H9 (cell line): ENCODE data around the gene IGFBP7. TPM values are rescaled to one million over a fixed set of nuclear protein-coding genes. Genes with fewer than 3 reads are reported as not detected.

Experiments
- DNase-seq: peaks from one replicate; pipeline ENCODE4 v3.0.0-alpha.2; 2017
- H2AFZ ChIP-seq: one replicate; pipeline ENCODE4 v1.6.1; 2013; ENCODE audit warnings: mild to moderate bottlenecking, low read length, control low read depth, moderate library complexity
- H2AK5ac ChIP-seq: 2 replicates; pipeline ENCODE4 v1.6.1; 2013; ENCODE audit warnings: low read length, control low read depth, mixed read lengths; ENCODE audit not compliant: insufficient read length
- H2BK120ac ChIP-seq: one replicate; pipeline ENCODE4 v1.6.1; 2013; ENCODE audit warnings: low read depth, mild to moderate bottlenecking, low read length, control low read depth, inconsistent platforms; ENCODE audit not compliant: poor library complexity, severe bottlenecking
- H2BK12ac ChIP-seq: 2 replicates; pipeline ENCODE4 v1.6.1; 2013; ENCODE audit warnings: low read length, control low read depth, mixed read lengths, low read depth; ENCODE audit not compliant: insufficient read length
- H2BK15ac ChIP-seq: 2 replicates; pipeline ENCODE4 v1.6.1; 2013; ENCODE audit warnings: low read depth, low read length, control low read depth
- H2BK20ac ChIP-seq: one replicate; pipeline ENCODE4 v1.6.1; 2013; ENCODE audit warnings: low read depth, mild to moderate bottlenecking, low read length, control low read depth, inconsistent platforms; ENCODE audit not compliant: poor library complexity, severe bottlenecking
- H2BK5ac ChIP-seq: 2 replicates; pipeline ENCODE4 v1.6.1; 2013; ENCODE audit warnings: low read length, control low read depth, mixed read lengths; ENCODE audit not compliant: insufficient read length
- H3K14ac ChIP-seq: 2 replicates; pipeline ENCODE4 v1.6.1; 2013; ENCODE audit warnings: low read length, control low read depth; ENCODE audit not compliant: insufficient read depth
- H3K18ac ChIP-seq: 2 replicates; pipeline ENCODE4 v1.6.1; 2013; ENCODE audit warnings: low read depth, mild to moderate bottlenecking, mixed read lengths, low read length, control low read depth; ENCODE audit not compliant: insufficient read length
- H3K23ac ChIP-seq: 2 replicates; pipeline ENCODE4 v1.6.1; 2013; ENCODE audit warnings: low read length, control low read depth, mixed read lengths, low read depth; ENCODE audit not compliant: insufficient read length
- H3K23me2 ChIP-seq: 2 replicates; pipeline ENCODE4 v1.6.1; 2013; ENCODE audit warnings: low read depth, mild to moderate bottlenecking, mixed read lengths, low read length, control low read depth; ENCODE audit not compliant: insufficient read length, poor library complexity, severe bottlenecking
- H3K27ac ChIP-seq: 2 replicates; pipeline ENCODE4 v1.5.1; 2013; ENCODE audit warnings: low read length, control low read depth, mixed read lengths, low read depth; ENCODE audit not compliant: insufficient read length
- H3K27me3 ChIP-seq: 2 replicates; pipeline ENCODE4 v1.6.1; 2013; ENCODE audit warnings: low read length, control low read depth, inconsistent platforms; ENCODE audit not compliant: insufficient read depth
- H3K4ac ChIP-seq: 2 replicates; pipeline ENCODE4 v1.6.1; 2013; ENCODE audit warnings: low read depth, mild to moderate bottlenecking, control low read depth, inconsistent platforms, low read length, moderate library complexity
- H3K4me1 ChIP-seq: 2 replicates; pipeline ENCODE4 v1.6.1; 2013; ENCODE audit warnings: low read length, control low read depth, inconsistent platforms; ENCODE audit not compliant: insufficient read depth
- H3K4me2 ChIP-seq: 2 replicates; pipeline ENCODE4 v1.6.1; 2013; ENCODE audit warnings: low read length, control low read depth, mixed read lengths; ENCODE audit not compliant: insufficient read length, insufficient read depth
- H3K56ac ChIP-seq: 2 replicates; pipeline ENCODE4 v1.6.1; 2013; ENCODE audit warnings: low read depth, mild to moderate bottlenecking, mixed read lengths, low read length, control low read depth; ENCODE audit not compliant: insufficient read length
- H3K79me1 ChIP-seq: 2 replicates; pipeline ENCODE4 v1.6.1; 2013; ENCODE audit warnings: low read depth, mild to moderate bottlenecking, moderate library complexity, low read length, control low read depth, inconsistent platforms; ENCODE audit not compliant: insufficient read depth, poor library complexity, severe bottlenecking
- H3K79me2 ChIP-seq: 2 replicates; pipeline ENCODE4 v1.6.1; 2013; ENCODE audit warnings: low read length, control low read depth, inconsistent platforms; ENCODE audit not compliant: insufficient read depth
- H3K9ac ChIP-seq: 2 replicates; pipeline ENCODE4 v1.6.1; 2013; ENCODE audit warnings: low read length, control low read depth, mixed read lengths; ENCODE audit not compliant: insufficient read length; ENCODE audit errors: extremely low read depth
- H3K9me3 ChIP-seq: one replicate; pipeline ENCODE4 v1.6.1; 2013; ENCODE audit warnings: low read depth, low read length, inconsistent platforms; ENCODE audit not compliant: control insufficient read depth
- H3T11ph ChIP-seq: one replicate; pipeline ENCODE4 v1.6.1; 2013; ENCODE audit warnings: mild to moderate bottlenecking, low read length, control low read depth, inconsistent platforms
- H4K20me1 ChIP-seq: one replicate; pipeline ENCODE4 v1.6.1; 2013; ENCODE audit not compliant: control insufficient read depth, insufficient read length, insufficient read depth
- H4K5ac ChIP-seq: 2 replicates; pipeline ENCODE4 v1.6.1; 2013; ENCODE audit warnings: low read depth, mild to moderate bottlenecking, mixed read lengths, low read length, control low read depth; ENCODE audit not compliant: insufficient read length
- H4K8ac ChIP-seq: replicated peaks from 2 replicates; pipeline ENCODE4 v1.6.1; 2013; ENCODE audit warnings: low read length, control low read depth, mixed read lengths, low read depth; ENCODE audit not compliant: insufficient read length
- H4K91ac ChIP-seq: 2 replicates; pipeline ENCODE4 v1.6.1; 2013; ENCODE audit warnings: low read depth, mild to moderate bottlenecking, moderate library complexity, mixed read lengths, low read length, control low read depth; ENCODE audit not compliant: insufficient read length
- H3K27ac Mint-ChIP-seq, 3 experiments: 2 replicates in 2 of 3; 3 replicates in 1 of 3; pipeline ENCODE4 v1.8.0; 2020 to 2021; ENCODE audit warnings: mixed read lengths in 3 of 3, mild to moderate bottlenecking in 1 of 3, moderate library complexity in 1 of 3
- H3K27me3 Mint-ChIP-seq: 2 replicates; pipeline ENCODE4 v1.8.0; 2021; ENCODE audit warnings: low read depth, mild to moderate bottlenecking, moderate library complexity, mixed read lengths
- H3K36me3 Mint-ChIP-seq, 3 experiments: 2 replicates in 2 of 3; 3 replicates in 1 of 3; pipeline ENCODE4 v1.8.0; 2020 to 2021; ENCODE audit warnings: low read depth in 3 of 3, mixed read lengths in 3 of 3; ENCODE audit not compliant: insufficient read depth in 1 of 3
- H3K4me1 Mint-ChIP-seq, 2 experiments: 2 replicates each; pipeline ENCODE4 v1.8.0; 2020; ENCODE audit warnings: mixed read lengths in 2 of 2
- H3K4me3 Mint-ChIP-seq, 2 experiments: 2 replicates in 1 of 2; 3 replicates in 1 of 2; pipeline ENCODE4 v1.8.0; 2020 to 2021; ENCODE audit warnings: mild to moderate bottlenecking in 2 of 2, mixed read lengths in 2 of 2, moderate library complexity in 1 of 2
- H3K9me3 Mint-ChIP-seq, 2 experiments: 2 replicates in 1 of 2; 3 replicates in 1 of 2; pipeline ENCODE4 v1.8.0; 2020; ENCODE audit warnings: mild to moderate bottlenecking in 2 of 2, mixed read lengths in 2 of 2, moderate library complexity in 1 of 2
- WGBS: extraction: QIAGEN DNeasy Blood & Tissue Kit; methylation state at CpG from one replicate; pipeline ENCODE4 v1.1.7; 2013; ENCODE audit warnings: missing lambda C conversion rate, low lambda C conversion rate, mixed read lengths; ENCODE audit not compliant: insufficient read length; ENCODE audit errors: extremely low coverage; 5-methylcytosine and 5-hydroxymethylcytosine counted together
- total RNA-seq: library from RNA; stranded (reverse); gene quantifications from 2 replicates; pipeline ENCODE4 v1.2.1, GENCODE V29; 2021
- TF ChIP-seq, protein P1 (sequence below): fragments of 200-600 bp; sonication (generic); conservative IDR thresholded peaks from 3 replicates; pipeline ENCODE4 v1.8.0; 2021; ENCODE audit warnings: antibody characterized with exemption, mild to moderate bottlenecking

IGFBP7 gene
- total RNA-seq, 1 experiment from 2014 or later, result 0.37 TPM

DNA sequence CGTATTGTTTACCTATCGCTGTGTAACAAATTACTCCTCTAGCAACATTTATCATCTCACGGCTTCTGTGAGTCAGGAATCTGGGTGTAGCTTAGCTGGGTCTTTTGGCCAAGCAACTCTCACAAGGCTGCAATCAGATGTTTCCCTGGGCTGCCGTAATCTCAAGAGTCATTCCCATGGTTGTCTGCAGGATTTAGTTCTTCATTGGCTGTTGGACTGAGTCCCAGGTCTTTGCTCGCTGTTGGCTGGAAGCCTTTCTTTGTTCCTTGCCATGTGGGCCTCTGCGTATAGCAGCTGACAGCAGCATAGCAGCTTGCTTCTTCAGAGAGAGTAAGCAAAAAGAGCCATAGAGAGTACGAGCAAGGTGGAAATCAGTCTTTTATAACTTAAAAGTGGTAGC is 114.7 kb downstream of the IGFBP7 start:
- H4K8ac ChIP-seq, result no peak overlapping the region
- no peak overlapping the region for H2BK120ac ChIP-seq
- no peak overlapping the region for H2BK5ac ChIP-seq
- no peak overlapping the region for H3K27ac ChIP-seq
- no peak overlapping the region for H3K14ac ChIP-seq
- no peak overlapping the region for H3K9ac ChIP-seq
- H2AK5ac ChIP-seq, result no peak overlapping the region
- Mint-ChIP-seq H3K4me1 (no peaks in the 10 kb centered on the region), H3K27me3 (no peaks in the 10 kb centered on the region), H3K27ac (no peak overlapping the region), H3K9me3 (no peaks in the 10 kb centered on the region), H3K36me3 (peaks cover 32 to 79% (median 76%) of the 10 kb centered on the region in 3 experiments), H3K4me3 (no peak overlapping the region)
- H3K79me2 ChIP-seq, result no peaks in the 10 kb centered on the region; the same call in 1 of the 2 replicates
- no CpG with 5 or more reads among the region's 7 CpGs for WGBS
- no peak for DNase-seq
- H3K4ac ChIP-seq, result no peak overlapping the region
- no peak overlapping the region for H3T11ph ChIP-seq
- H2AFZ ChIP-seq, result no peak overlapping the region
- no peak overlapping the region for H3K23ac ChIP-seq
- no peaks in the 10 kb centered on the region for H3K9me3 ChIP-seq
- peaks cover 6% of the 10 kb centered on the region for H3K79me1 ChIP-seq
- H3K56ac ChIP-seq, result no peak overlapping the region
- H3K23me2 ChIP-seq, result no peaks in the 10 kb centered on the region
- no peak overlapping the region for H4K91ac ChIP-seq
- H4K20me1 ChIP-seq, result no peaks in the 10 kb centered on the region
- H2BK20ac ChIP-seq, result no peak overlapping the region
- no peak overlapping the region for H3K18ac ChIP-seq
- TF ChIP-seq, protein P1, sequence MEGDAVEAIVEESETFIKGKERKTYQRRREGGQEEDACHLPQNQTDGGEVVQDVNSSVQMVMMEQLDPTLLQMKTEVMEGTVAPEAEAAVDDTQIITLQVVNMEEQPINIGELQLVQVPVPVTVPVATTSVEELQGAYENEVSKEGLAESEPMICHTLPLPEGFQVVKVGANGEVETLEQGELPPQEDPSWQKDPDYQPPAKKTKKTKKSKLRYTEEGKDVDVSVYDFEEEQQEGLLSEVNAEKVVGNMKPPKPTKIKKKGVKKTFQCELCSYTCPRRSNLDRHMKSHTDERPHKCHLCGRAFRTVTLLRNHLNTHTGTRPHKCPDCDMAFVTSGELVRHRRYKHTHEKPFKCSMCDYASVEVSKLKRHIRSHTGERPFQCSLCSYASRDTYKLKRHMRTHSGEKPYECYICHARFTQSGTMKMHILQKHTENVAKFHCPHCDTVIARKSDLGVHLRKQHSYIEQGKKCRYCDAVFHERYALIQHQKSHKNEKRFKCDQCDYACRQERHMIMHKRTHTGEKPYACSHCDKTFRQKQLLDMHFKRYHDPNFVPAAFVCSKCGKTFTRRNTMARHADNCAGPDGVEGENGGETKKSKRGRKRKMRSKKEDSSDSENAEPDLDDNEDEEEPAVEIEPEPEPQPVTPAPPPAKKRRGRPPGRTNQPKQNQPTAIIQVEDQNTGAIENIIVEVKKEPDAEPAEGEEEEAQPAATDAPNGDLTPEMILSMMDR, result no peak
- no peak overlapping the region for H3K4me2 ChIP-seq
- H4K5ac ChIP-seq, result no peak overlapping the region
- H2BK12ac ChIP-seq, result no peak overlapping the region
- no peaks in the 10 kb centered on the region for H3K4me1 ChIP-seq
- H3K27me3 ChIP-seq, result no peaks in the 10 kb centered on the region
- H2BK15ac ChIP-seq, result no peak overlapping the region
